SKM-1 (cell line): ENCODE results near the gene MRFAP1.
"Not testable (repeated sequence)": the region's sequence is repeated elsewhere in the genome, so short reads cannot be mapped to it uniquely, and the experiment has no call there.

Source experiments
- DNase-seq: peaks from one replicate; lab custom pipeline; 2025; ENCODE audit not compliant: unreplicated experiment; lab: John Stamatoyannopoulos, UW

The MRFAP1 gene

GRCh38 chr4:6633091-6633906 lies 7.2 kb upstream of the MRFAP1 start:
- peak; percentile 93 for DNase-seq

GRCh38 chr4:6634746-6635145 lies 5.7 kb upstream of the MRFAP1 start:
- DNase-seq: no peak

GRCh38 chr4:6639137-6639680 lies 1.3 kb upstream of the MRFAP1 start:
- DNase-seq: no peak

- no peak for DNase-seq
These were observed 882 bp downstream of the MRFAP1 start for GRCh38 chr4:6641164-6641970.

- no peak for DNase-seq
These were observed 1.5 kb downstream of the MRFAP1 start for GRCh38 chr4:6641971-6642320.

GRCh38 chr4:6643141-6643847 lies 2.8 kb downstream of the MRFAP1 start:
- DNase-seq: no peak

DNA sequence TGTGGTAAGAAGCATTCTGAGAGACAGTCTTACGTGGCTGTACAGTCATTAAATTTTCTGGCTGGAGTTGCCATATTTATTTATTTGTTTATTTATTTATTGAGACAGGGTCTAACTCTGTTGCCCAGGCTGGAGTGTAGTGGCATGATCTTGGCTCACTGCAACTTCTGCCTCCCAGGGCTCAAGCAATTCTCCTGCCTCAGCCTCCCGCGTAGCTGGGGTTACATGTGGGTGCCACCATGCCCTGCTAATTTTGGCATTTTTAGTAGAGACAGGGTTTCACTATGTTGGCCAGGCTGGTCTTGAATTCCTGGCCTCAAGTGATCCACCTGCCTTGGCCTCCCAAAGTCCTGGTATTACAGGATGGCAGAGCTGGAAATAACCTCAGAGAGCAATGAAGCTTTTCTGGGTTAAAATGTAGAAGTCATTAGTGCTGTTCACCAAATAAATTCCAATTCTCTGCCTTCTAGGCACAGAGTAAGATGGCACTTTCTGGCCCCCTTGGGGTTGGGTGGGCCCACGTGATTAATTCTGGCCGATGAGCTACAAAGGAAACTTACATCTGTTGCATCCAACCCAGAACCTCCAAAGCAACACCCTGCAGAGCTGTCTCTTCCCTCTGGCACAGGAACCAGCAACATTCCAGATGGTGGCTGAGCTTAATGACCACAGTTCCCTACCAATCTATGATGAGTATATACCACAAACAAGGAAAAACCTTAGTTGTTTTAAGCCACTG lies 4.5 kb downstream of the MRFAP1 start:
- DNase-seq: no peak

DNA sequence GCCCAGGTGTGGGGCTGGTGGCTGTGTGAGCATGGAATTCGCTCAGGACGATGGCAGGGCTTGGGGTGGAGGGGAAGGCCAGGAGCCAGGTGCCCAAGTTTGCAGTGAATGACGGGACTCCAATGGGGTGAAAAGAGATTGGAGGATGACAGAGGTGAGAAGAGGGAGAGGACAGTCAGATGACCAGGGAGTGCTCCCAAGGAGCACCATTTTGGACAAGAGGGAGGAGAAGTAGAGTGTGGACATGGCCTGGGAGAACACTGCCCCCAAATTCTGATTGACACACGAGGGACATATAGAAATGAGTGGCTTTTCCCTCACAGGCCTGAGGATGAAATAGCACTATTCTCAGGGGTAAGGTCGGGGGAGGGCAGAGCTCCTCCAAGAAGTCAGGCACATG lies 6.7 kb downstream of the MRFAP1 start:
- no peak for DNase-seq

- DNase-seq: no peak
These were observed 7.2 kb downstream of the MRFAP1 start for GRCh38 chr4:6647582-6648230.

DNA sequence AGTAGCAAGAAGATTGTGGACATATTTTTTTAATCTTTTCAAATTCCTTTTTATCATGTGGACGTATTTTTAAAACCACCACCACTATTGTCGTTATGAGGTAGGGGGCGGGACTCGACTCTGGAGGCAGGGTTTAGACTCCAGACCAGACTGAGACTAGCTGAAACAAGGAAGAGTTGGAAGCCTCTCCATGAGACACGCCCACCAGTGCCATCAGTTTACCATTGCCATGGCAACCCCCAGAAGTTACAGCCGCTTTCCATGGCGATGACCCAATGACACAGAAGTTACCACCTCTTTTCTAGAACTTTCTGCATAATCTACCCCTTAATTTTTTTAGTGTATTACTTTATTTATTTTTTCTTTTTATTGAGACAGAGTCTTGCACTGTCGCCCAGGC lies 8.7 kb downstream of the MRFAP1 start:
- DNase-seq: no peak

GRCh38 chr4:6654211-6654610 lies 13.7 kb downstream of the MRFAP1 start:
- DNase-seq: not testable (repeated sequence)

- DNase-seq: not testable (repeated sequence)
These were observed 14.8 kb downstream of the MRFAP1 start for GRCh38 chr4:6655291-6655690.

DNA sequence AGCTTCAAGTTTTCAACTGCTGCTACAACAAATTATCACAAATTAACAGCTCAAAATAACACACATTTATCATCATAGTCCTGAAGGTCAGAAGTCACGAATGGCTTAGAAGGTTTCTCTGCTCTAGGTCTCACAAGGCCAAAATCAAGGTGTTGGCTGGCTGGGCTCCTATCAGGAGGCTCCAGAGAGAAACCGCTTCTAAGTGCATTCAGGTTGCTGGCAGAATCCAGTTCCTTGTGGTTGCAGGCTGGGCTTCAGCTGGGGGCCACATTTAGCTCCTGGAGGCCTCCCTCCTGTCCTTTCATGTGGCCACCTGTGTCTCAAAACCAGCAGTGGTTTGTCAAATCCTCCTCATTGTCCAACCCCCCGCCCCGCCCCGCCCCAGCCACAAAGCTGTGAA lies 15.4 kb downstream of the MRFAP1 start:
- no peak for DNase-seq

GRCh38 chr4:6657242-6658208 lies 17.0 kb downstream of the MRFAP1 start:
- DNase-seq: no peak

DNA sequence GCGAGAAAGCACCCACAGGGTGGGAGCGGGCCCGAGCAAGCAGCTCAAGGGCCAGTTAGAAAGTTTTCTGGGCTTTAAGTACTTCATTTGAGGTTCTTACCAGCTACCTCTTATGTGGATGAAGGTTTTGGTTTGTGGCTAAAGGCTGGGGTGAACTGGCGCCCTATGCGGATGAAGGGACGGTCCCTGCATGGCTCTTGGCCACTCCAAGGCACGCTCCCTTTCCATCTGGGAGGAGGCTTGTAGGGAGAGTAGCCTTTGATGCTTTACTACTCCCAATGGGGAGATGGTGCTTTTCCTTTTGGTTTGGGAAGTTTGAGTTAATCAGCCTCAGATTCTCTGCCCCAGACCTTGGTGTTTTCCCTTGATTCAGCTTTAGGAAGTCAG lies 17.7 kb downstream of the MRFAP1 start:
- DNase-seq: no peak

DNA sequence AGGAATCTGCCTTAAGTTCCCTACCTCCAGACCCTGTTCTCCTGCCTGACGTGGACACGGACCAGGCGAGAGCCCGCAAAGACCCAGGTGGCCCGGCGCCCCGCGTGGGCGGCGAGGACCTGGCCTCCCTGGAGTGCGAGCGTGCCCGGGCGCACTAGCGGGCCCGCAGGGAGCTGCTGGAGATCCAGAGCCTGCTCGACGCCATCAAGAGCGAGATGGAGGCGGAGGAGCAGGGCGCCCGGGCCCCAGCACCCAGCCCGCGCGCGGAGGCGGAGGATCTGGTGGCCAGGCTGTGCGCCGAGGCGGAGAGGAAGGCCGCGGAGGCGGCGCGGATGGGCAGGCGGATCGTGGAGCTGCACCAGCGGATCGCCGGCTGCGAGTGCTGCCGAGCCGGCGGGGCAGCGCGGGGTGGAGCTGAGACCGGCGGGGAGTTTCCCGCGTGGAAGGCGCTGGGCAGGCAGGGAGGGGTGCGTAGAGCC lies 18.2 kb downstream of the MRFAP1 start:
- DNase-seq: no peak

DNA sequence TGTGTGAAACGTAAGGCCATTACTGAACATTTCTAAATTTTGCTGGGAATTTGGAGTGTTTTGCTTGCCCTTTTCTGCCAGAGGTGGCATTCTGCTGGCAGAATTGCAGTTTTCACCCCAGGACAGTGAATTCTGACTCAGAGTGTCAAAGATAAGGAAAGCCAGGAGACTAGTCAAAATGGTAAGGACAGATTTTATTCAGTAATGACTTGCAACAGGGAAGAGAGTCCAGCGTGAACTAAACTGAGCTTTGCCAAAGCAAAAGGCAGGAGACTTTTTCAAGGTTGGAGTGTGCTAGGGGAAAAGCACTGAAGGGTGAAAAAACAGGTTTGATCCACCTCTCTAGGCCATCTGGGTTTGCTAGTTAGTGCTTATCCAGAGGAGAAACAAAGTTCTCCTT lies 19.4 kb downstream of the MRFAP1 start:
- no peak for DNase-seq

DNA sequence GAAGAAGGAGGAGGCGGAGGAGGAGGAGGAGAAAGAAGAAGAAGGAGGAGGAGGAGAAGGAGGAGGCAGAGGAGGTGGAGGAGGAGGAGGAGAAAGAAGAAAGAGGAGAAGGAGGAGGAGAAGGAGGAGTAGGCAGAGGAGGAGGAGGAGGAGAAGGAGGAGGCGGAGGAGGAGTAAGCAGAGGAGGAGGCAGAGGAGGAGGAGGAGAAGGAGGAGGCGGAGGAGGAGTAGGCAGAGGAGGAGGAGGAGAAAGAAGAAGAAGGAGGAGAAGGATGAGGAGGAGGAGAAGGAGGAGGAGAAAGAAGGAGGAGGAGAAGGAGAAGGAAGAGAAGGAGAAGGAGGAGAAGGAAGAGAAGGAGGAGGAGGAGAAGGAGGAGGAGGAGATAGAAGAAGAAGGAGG lies 19.9 kb downstream of the MRFAP1 start:
- no peak for DNase-seq

GRCh38 chr4:6662591-6662990 lies 22.1 kb downstream of the MRFAP1 start:
- no peak for DNase-seq
